Measurements from ENCODE around the gene GATA2.

Gene GATA2

GRCh38 chr3:128502712-128503111 is 9.7 kb upstream of the GATA2 start:
- no peak for DNase-seq

GRCh38 chr3:128501431-128501830 is 8.4 kb upstream of the GATA2 start:
- DNase-seq: no peak

GRCh38 chr3:128500556-128500955 is 7.6 kb upstream of the GATA2 start:
- no peak for DNase-seq

- no peak for DNase-seq
Measured at GRCh38 chr3:128499724-128500275, 6.8 kb upstream of the GATA2 start.

GRCh38 chr3:128498901-128499530 is 6.0 kb upstream of the GATA2 start:
- no peak for DNase-seq

GRCh38 chr3:128498127-128498626 is 5.2 kb upstream of the GATA2 start:
- no peak for DNase-seq

GRCh38 chr3:128497305-128498126 is 4.5 kb upstream of the GATA2 start:
- peak; percentile 55 to 81 (median 63) for DNase-seq

- DNase-seq: no peak
Measured at GRCh38 chr3:128496602-128497304, 3.8 kb upstream of the GATA2 start.

GRCh38 chr3:128496019-128496601 is 3.1 kb upstream of the GATA2 start:
- DNase-seq: no peak

- no peak for DNase-seq
Measured at GRCh38 chr3:128495435-128495970, 2.5 kb upstream of the GATA2 start.

- no peak for DNase-seq
Measured at GRCh38 chr3:128494367-128494650, 1.3 kb upstream of the GATA2 start.

- no peak for DNase-seq
Measured at GRCh38 chr3:128493570-128494366, 767 bp upstream of the GATA2 start.

GRCh38 chr3:128491941-128492670 is 895 bp downstream of the GATA2 start:
- DNase-seq: peak in 3 of 4 experiments; percentile 9 to 48 (median 32)

GRCh38 chr3:128491691-128491940 is 1.4 kb downstream of the GATA2 start:
- peak in 1 of 4 experiments; percentile 29 for DNase-seq

- DNase-seq: no peak
Measured at GRCh38 chr3:128490915-128491690, 1.9 kb downstream of the GATA2 start.

- no peak for DNase-seq
Measured at GRCh38 chr3:128490650-128490914, 2.4 kb downstream of the GATA2 start.

GRCh38 chr3:128489927-128490649 is 2.9 kb downstream of the GATA2 start:
- peak in 2 of 4 experiments; percentile 57 to 62 for DNase-seq

GRCh38 chr3:128489674-128489926 is 3.4 kb downstream of the GATA2 start:
- DNase-seq: no peak

- peak in 2 of 4 experiments; percentile 38 to 48 for DNase-seq
Measured at GRCh38 chr3:128488991-128489673, 3.9 kb downstream of the GATA2 start.

- DNase-seq: no peak
Measured at GRCh38 chr3:128488636-128488990, 4.4 kb downstream of the GATA2 start.
